K562 (cell line): Measurements from ENCODE around the gene HEMK1. TPM values are rescaled to one million over a fixed set of nuclear protein-coding genes. Genes with fewer than 3 reads are reported as not detected.

Source experiments
- C11orf30 ChIP-seq: fragments of 450-650 bp; IDR thresholded peaks from 2 replicates; pipeline ENCODE4 v1.6.1; 2016; ENCODE audit warnings: low read depth, mild to moderate bottlenecking
- CREB1 ChIP-seq, 2 experiments: sonication (generic) in 1 of 2; formaldehyde crosslinking in 1 of 2; IDR thresholded peaks; 2 replicates each; pipeline versions ENCODE4 v1.6.1 to v1.8.0; 2012 to 2022; ENCODE audit warnings: inconsistent platforms in 1 of 2, mild to moderate bottlenecking in 1 of 2, missing genetic modification reagents in 1 of 2, moderate library complexity in 1 of 2
- FUS ChIP-seq: fragments of 200-400 bp; formaldehyde crosslinking; optimal IDR thresholded peaks from 2 replicates; pipeline ENCODE3; 2017; ENCODE audit warnings: low read depth, low read length
- HMGXB4 ChIP-seq: sonication (generic); formaldehyde crosslinking; IDR thresholded peaks from 2 replicates; pipeline ENCODE4 v1.8.1; 2023; ENCODE audit warnings: mild to moderate bottlenecking, missing genetic modification reagents
- KLF1 ChIP-seq: fragments of 450-650 bp; IDR thresholded peaks from 2 replicates; pipeline ENCODE4 v1.6.1; 2016; ENCODE audit warnings: missing genetic modification characterization, missing compliant biosample characterization
- NR1H2 ChIP-seq: sonication (generic); formaldehyde crosslinking; IDR thresholded peaks from 2 replicates; pipeline ENCODE4 v1.4.0; 2020; ENCODE audit warnings: mild to moderate bottlenecking, missing genetic modification reagents
- REST ChIP-seq, 2 experiments: fragments of 450-650 bp; formaldehyde crosslinking in 1 of 2; IDR thresholded peaks; 2 replicates each; pipeline versions ENCODE4 v1.4.0 to v1.6.1; 2014 to 2020; ENCODE audit warnings: mild to moderate bottlenecking in 2 of 2, borderline replicate concordance in 1 of 2, low read depth in 1 of 2
- RNF219 ChIP-seq: fragments of 250-450 bp; sonication (Bioruptor Pico); IDR thresholded peaks from 2 replicates; pipeline ENCODE4 v1.5.0; 2022; ENCODE audit warnings: mild to moderate bottlenecking
- TAF9B ChIP-seq: fragments of 450-650 bp; IDR thresholded peaks from 2 replicates; pipeline ENCODE4 v1.6.1; 2018; ENCODE audit warnings: mild to moderate bottlenecking; ENCODE audit not compliant: partially characterized antibody
- TOE1 ChIP-seq, 2 experiments: fragments of 450-650 bp in 1 of 2; sonication (generic) in 1 of 2; formaldehyde crosslinking in 1 of 2; IDR thresholded peaks; 2 replicates each; pipeline versions ENCODE4 v1.7.1 to v1.8.0; 2016 to 2022; ENCODE audit warnings: borderline replicate concordance in 2 of 2, mild to moderate bottlenecking in 2 of 2, antibody characterized with exemption in 1 of 2, inconsistent platforms in 1 of 2, low read depth in 1 of 2, missing genetic modification reagents in 1 of 2, moderate library complexity in 1 of 2
- ZNF23 ChIP-seq: fragments of 250-450 bp; sonication (Bioruptor Pico); IDR thresholded peaks from 2 replicates; pipeline ENCODE4 v1.4.0; 2020; ENCODE audit warnings: mild to moderate bottlenecking
- polyA plus RNA-seq, 8 experiments: library from polyadenylated mRNA; depleted of rRNA in 4 of 8; stranded (reverse) in 5 of 8; unstranded in 3 of 8; fragments of >200 nt; fragmentation: Nextera tagmentation in 2 of 8; fragmentation: Illumina TruSeq in 1 of 8; extraction: Ambion mirVana in 2 of 8; extraction: Trizol in 1 of 8; gene quantifications; 2 replicates each; pipeline versions ENCODE4 v1.2.1 to v1.2.3, GENCODE V29; 2011 to 2014; ENCODE audit warnings: inconsistent platforms in 1 of 8, missing spikeins in 1 of 8
- total RNA-seq, 7 experiments: library from RNA; depleted of rRNA in 6 of 7; stranded (reverse); fragments of >200 nt in 6 of 7; fragmentation: Illumina TruSeq in 2 of 7; extraction: Trizol in 2 of 7; gene quantifications; 2 replicates each; pipeline versions ENCODE4 v1.2.1 to v1.2.3, GENCODE V29; 2011 to 2021; ENCODE audit warnings: low replicate concordance in 1 of 7

The HEMK1 gene
- total and polyA plus RNA-seq, 9 of the 15 experiments (the other 6 are each of a cell fraction or from before 2014, with no cell fraction given) = 2.0 to 16.8 (median 11.4) TPM

- TF ChIP-seq REST (IDR thresholded peaks at IDR 0.05; ENCODE audit: borderline replicate concordance) (peak; percentile 71), REST (CRISPR knock-in tag; IDR thresholded peaks at IDR 0.05; ENCODE audit: low read depth) (no peak), ZNF23 (no peak), NR1H2 (0 out of 2 replicates have a peak, but pooled peaks have one; percentile 50), RNF219 (CRISPR knock-in tag) (no peak), C11orf30 (peak; percentile 97), TAF9B (peak; percentile 75), CREB1 (IDR thresholded peaks at IDR 0.05) (peak; percentile 82), CREB1 (CRISPR knock-in tag; IDR thresholded peaks at IDR 0.05) (peak; percentile 86), FUS (no peak), TOE1 (IDR thresholded peaks at IDR 0.05; ENCODE audit: borderline replicate concordance) (peak; percentile 92), TOE1 (CRISPR knock-in tag; IDR thresholded peaks at IDR 0.05; ENCODE audit: borderline replicate concordance, low read depth) (no peak), KLF1 (peak; percentile 59; the same call in 1 of the 2 replicates), HMGXB4 (CRISPR knock-in tag) (peak; percentile 59; the same call in 1 of the 2 replicates)
Measured at GRCh38 chr3:50568947-50569749, at the start of gene HEMK1 (continued).
